ENCODE data around the gene SFMBT2.

DNA sequence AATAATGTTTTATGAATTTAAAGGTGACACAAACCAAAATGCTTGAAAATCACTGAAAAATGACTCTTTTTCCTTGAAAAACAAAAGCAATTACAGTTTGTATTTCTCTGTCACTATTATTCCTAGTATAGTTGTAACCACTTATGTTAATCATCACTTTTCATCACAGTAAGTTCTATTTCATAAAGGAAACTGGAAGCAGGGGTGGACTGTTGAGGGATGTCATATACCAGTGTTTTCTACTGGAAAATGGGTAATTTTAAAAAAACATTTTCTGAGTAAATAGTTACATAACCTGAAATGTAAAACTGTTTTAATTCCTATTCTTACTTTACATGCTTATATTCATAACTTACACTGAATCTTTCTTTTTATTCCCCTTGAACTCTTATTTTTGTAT is 32.2 kb upstream of the SFMBT2 start:
- TF ChIP-seq GATA2 (IDR thresholded peaks at IDR 0.05; ENCODE audit: low read depth, low read length): no peak
- no peak for TF ChIP-seq GATA3 (IDR thresholded peaks at IDR 0.05; ENCODE audit: low read depth, low read length)
